HL-60 (cell line): ENCODE measurements around the gene CFL1.

Experiments used
- DNase-seq, 2 experiments: peaks; one replicate each; pipeline ENCODE4 v3.0.0-alpha.2; 2010 to 2020; ENCODE audit warnings: low read depth in 1 of 2, low spot score in 1 of 2
- H3K27ac ChIP-seq: fragments of 250-450 bp; sonication (Bioruptor Pico); replicated peaks from 2 replicates; pipeline ENCODE4 v1.5.1; 2020; ENCODE audit warnings: mild to moderate bottlenecking, moderate library complexity
- H3K27me3 ChIP-seq: fragments of 250-450 bp; sonication (Bioruptor Pico); 2 replicates; pipeline ENCODE4 v1.5.1; 2021; ENCODE audit warnings: mild to moderate bottlenecking, moderate library complexity; ENCODE audit not compliant: insufficient read depth, poor library complexity, severe bottlenecking
- H3K4me3 ChIP-seq: replicated peaks from 2 replicates; pipeline ENCODE4 v1.5.1; 2011; ENCODE audit warnings: mild to moderate bottlenecking, control low read depth, low read length; ENCODE audit not compliant: insufficient read depth
- GABPA ChIP-seq: IDR thresholded peaks from 2 replicates; pipeline ENCODE4 v1.6.1; 2012; ENCODE audit warnings: low read depth
- POLR2AphosphoS5 ChIP-seq: IDR thresholded peaks from 2 replicates; pipeline ENCODE4 v1.6.1; 2012; ENCODE audit warnings: low read depth
- SPI1 ChIP-seq: IDR thresholded peaks from 2 replicates; pipeline ENCODE4 v1.6.1; 2012; ENCODE audit warnings: low read depth, mild to moderate bottlenecking, borderline replicate concordance
- TF ChIP-seq, protein P1 (sequence below): IDR thresholded peaks from one replicate; pipeline ENCODE4 v1.5.1; 2011; ENCODE audit warnings: low read length, control low read depth, inconsistent platforms; ENCODE audit not compliant: insufficient read depth
- TF ChIP-seq, protein P2 (sequence below): IDR thresholded peaks from 2 replicates; pipeline ENCODE4 v1.6.1; 2012; ENCODE audit warnings: low read depth; ENCODE audit not compliant: insufficient replicate concordance

Gene CFL1

DNA sequence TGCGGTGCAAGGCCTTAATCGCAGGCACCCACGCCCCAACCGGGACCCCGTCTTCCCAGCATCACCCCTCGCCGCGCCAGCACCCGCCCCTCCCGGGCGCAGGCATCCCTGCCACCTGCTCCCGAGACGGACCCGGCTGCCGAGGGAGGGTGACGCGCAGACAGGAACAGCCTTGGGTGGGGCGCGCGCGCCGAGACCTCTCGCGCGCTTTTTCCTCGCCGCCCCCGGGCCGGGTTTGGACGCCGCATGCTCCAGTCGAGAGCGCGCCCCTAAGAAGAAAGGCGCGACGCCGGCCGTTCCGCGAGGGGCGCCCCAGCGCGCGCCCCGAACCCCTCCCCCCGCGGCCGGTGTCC is 504 bp downstream of the CFL1 start:
- H3K4me3 ChIP-seq, result peak overlapping the region; percentile 91
- DNase-seq, result peak in 1 of 2 experiments; percentile 68
- H3K27ac ChIP-seq, result peak overlapping the region; percentile 94
- TF ChIP-seq SPI1 (no peak), POLR2AphosphoS5 (no peak), GABPA (no peak)
- TF ChIP-seq, protein P1, sequence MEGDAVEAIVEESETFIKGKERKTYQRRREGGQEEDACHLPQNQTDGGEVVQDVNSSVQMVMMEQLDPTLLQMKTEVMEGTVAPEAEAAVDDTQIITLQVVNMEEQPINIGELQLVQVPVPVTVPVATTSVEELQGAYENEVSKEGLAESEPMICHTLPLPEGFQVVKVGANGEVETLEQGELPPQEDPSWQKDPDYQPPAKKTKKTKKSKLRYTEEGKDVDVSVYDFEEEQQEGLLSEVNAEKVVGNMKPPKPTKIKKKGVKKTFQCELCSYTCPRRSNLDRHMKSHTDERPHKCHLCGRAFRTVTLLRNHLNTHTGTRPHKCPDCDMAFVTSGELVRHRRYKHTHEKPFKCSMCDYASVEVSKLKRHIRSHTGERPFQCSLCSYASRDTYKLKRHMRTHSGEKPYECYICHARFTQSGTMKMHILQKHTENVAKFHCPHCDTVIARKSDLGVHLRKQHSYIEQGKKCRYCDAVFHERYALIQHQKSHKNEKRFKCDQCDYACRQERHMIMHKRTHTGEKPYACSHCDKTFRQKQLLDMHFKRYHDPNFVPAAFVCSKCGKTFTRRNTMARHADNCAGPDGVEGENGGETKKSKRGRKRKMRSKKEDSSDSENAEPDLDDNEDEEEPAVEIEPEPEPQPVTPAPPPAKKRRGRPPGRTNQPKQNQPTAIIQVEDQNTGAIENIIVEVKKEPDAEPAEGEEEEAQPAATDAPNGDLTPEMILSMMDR, result no peak
- TF ChIP-seq, protein P2, sequence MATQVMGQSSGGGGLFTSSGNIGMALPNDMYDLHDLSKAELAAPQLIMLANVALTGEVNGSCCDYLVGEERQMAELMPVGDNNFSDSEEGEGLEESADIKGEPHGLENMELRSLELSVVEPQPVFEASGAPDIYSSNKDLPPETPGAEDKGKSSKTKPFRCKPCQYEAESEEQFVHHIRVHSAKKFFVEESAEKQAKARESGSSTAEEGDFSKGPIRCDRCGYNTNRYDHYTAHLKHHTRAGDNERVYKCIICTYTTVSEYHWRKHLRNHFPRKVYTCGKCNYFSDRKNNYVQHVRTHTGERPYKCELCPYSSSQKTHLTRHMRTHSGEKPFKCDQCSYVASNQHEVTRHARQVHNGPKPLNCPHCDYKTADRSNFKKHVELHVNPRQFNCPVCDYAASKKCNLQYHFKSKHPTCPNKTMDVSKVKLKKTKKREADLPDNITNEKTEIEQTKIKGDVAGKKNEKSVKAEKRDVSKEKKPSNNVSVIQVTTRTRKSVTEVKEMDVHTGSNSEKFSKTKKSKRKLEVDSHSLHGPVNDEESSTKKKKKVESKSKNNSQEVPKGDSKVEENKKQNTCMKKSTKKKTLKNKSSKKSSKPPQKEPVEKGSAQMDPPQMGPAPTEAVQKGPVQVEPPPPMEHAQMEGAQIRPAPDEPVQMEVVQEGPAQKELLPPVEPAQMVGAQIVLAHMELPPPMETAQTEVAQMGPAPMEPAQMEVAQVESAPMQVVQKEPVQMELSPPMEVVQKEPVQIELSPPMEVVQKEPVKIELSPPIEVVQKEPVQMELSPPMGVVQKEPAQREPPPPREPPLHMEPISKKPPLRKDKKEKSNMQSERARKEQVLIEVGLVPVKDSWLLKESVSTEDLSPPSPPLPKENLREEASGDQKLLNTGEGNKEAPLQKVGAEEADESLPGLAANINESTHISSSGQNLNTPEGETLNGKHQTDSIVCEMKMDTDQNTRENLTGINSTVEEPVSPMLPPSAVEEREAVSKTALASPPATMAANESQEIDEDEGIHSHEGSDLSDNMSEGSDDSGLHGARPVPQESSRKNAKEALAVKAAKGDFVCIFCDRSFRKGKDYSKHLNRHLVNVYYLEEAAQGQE, result no peak
- H3K27me3 ChIP-seq, result no peaks in the 10 kb centered on the region

- TF ChIP-seq SPI1 (peak; percentile 94), GABPA (peak; percentile 43; the same call in 1 of the 2 replicates), POLR2AphosphoS5 (peak; percentile 59; the same call in 1 of the 2 replicates)
- TF ChIP-seq, protein P2, result no peak
- TF ChIP-seq, protein P1, result no peak
- Histone ChIP-seq H3K27ac (peak overlapping the region; percentile 94), H3K27me3 (no peaks in the 10 kb centered on the region), H3K4me3 (peak overlapping the region; percentile 91)
- peak in 1 of 2 experiments; percentile 87 for DNase-seq
These were observed 1.1 kb downstream of the CFL1 start for GRCh38 chr11:65856689-65857499.

- no peak for DNase-seq
- Histone ChIP-seq H3K27me3 (no peaks in the 10 kb centered on the region), H3K27ac (no peak overlapping the region), H3K4me3 (peak overlapping the region; percentile 91)
- TF ChIP-seq GABPA (no peak), POLR2AphosphoS5 (no peak), SPI1 (no peak)
- TF ChIP-seq, protein P2, result no peak
- TF ChIP-seq, protein P1, result no peak
These were observed 2.0 kb downstream of the CFL1 start for GRCh38 chr11:65855927-65856363.
